ENCODE data around the gene FHIP1A.

FHIP1A gene

GRCh38 chr4:151430740-151431457 is 21.9 kb downstream of the FHIP1A start:
- H3K4me3 ChIP-seq (ENCODE audit: low read length): no peak overlapping the region
- DNase-seq: no peak
- no peaks in the 10 kb centered on the region for H3K79me2 ChIP-seq (ENCODE audit: low read length)
- H3K9ac ChIP-seq (ENCODE audit: low read length): no peak overlapping the region
- H3F3A ChIP-seq (ENCODE audit: insufficient read depth, low read length): no peaks in the 10 kb centered on the region
- H4K20me1 ChIP-seq (ENCODE audit: insufficient read depth, low read length): no peaks in the 10 kb centered on the region
- TF ChIP-seq, protein P1, sequence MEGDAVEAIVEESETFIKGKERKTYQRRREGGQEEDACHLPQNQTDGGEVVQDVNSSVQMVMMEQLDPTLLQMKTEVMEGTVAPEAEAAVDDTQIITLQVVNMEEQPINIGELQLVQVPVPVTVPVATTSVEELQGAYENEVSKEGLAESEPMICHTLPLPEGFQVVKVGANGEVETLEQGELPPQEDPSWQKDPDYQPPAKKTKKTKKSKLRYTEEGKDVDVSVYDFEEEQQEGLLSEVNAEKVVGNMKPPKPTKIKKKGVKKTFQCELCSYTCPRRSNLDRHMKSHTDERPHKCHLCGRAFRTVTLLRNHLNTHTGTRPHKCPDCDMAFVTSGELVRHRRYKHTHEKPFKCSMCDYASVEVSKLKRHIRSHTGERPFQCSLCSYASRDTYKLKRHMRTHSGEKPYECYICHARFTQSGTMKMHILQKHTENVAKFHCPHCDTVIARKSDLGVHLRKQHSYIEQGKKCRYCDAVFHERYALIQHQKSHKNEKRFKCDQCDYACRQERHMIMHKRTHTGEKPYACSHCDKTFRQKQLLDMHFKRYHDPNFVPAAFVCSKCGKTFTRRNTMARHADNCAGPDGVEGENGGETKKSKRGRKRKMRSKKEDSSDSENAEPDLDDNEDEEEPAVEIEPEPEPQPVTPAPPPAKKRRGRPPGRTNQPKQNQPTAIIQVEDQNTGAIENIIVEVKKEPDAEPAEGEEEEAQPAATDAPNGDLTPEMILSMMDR (IDR thresholded peaks at IDR 0.05; ENCODE audit: low read length): no peak
- TF ChIP-seq EZH2phosphoT487 (IDR thresholded peaks at IDR 0.05; ENCODE audit: low read length) (no peak), EZH2 (optimal IDR thresholded peaks at IDR 0.05; ENCODE audit: low read depth, low read length) (no peak)
- H3K36me3 ChIP-seq (replicated peaks; ENCODE audit: insufficient read depth, low read length): no peaks in the 10 kb centered on the region
- H3K9me2 ChIP-seq (replicated peaks; ENCODE audit: insufficient read depth, low read length): no peaks in the 10 kb centered on the region
- peaks cover 3% of the 10 kb centered on the region; the same call in 1 of the 2 replicates for H3K4me1 ChIP-seq (ENCODE audit: low read length)
- H3K4me2 ChIP-seq (ENCODE audit: low read depth, low read length): no peak overlapping the region
- H3K9me3 ChIP-seq (replicated peaks; ENCODE audit: insufficient read depth, low read length): no peaks in the 10 kb centered on the region
- no peaks in the 10 kb centered on the region for H3K27me3 ChIP-seq (replicated peaks; ENCODE audit: insufficient read depth, low read length)
- no peak overlapping the region for H3K27ac ChIP-seq (ENCODE audit: low read length)
- H2AFZ ChIP-seq (ENCODE audit: low read length): no peak overlapping the region

- H3K4me1 ChIP-seq (ENCODE audit: low read length): peaks cover 3% of the 10 kb centered on the region; the same call in 1 of the 2 replicates
- no peak overlapping the region for H3K9ac ChIP-seq (ENCODE audit: low read length)
- H3K4me2 ChIP-seq (ENCODE audit: low read depth, low read length): no peak overlapping the region
- no peaks in the 10 kb centered on the region for H3K36me3 ChIP-seq (replicated peaks; ENCODE audit: insufficient read depth, low read length)
- no peaks in the 10 kb centered on the region for H4K20me1 ChIP-seq (ENCODE audit: insufficient read depth, low read length)
- H3K27me3 ChIP-seq (replicated peaks; ENCODE audit: insufficient read depth, low read length): no peaks in the 10 kb centered on the region
- H3F3A ChIP-seq (ENCODE audit: insufficient read depth, low read length): no peaks in the 10 kb centered on the region
- DNase-seq: no peak
- H3K79me2 ChIP-seq (ENCODE audit: low read length): no peaks in the 10 kb centered on the region
- TF ChIP-seq EZH2 (optimal IDR thresholded peaks at IDR 0.05; ENCODE audit: low read depth, low read length) (no peak), EZH2phosphoT487 (IDR thresholded peaks at IDR 0.05; ENCODE audit: low read length) (no peak)
- TF ChIP-seq, protein P1 (IDR thresholded peaks at IDR 0.05; ENCODE audit: low read length): no peak
- H3K27ac ChIP-seq (ENCODE audit: low read length): no peak overlapping the region
- H3K4me3 ChIP-seq (ENCODE audit: low read length): no peak overlapping the region
- H3K9me3 ChIP-seq (replicated peaks; ENCODE audit: insufficient read depth, low read length): no peaks in the 10 kb centered on the region
- H3K9me2 ChIP-seq (replicated peaks; ENCODE audit: insufficient read depth, low read length): no peaks in the 10 kb centered on the region
- H2AFZ ChIP-seq (ENCODE audit: low read length): no peak overlapping the region
These were observed 22.8 kb downstream of the FHIP1A start for GRCh38 chr4:151431728-151432127.

DNA sequence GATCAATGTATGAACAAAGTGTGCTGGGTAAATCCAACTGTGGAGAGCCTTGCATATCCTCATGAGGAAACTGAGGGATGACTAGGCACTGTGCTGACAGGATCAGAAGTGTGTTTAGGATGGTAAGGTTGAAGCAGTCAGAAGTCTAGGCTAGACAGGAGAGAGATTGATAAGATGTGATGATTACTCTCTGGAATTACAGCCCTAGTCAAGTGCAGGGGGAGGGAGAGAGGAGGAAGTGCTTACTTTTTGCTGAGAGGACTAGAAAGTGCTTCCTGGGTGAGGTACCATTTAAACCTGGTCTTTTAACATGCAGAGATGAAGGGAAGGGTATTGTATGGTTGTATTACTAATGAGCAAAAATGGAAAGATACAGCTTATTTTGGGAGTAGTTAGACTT is 23.7 kb downstream of the FHIP1A start:
- no peaks in the 10 kb centered on the region for H3K36me3 ChIP-seq (replicated peaks; ENCODE audit: insufficient read depth, low read length)
- H2AFZ ChIP-seq (ENCODE audit: low read length): no peak overlapping the region
- H3K9me2 ChIP-seq (replicated peaks; ENCODE audit: insufficient read depth, low read length): no peaks in the 10 kb centered on the region

More for the DNA sequence above, 23.7 kb downstream of the FHIP1A start:
- Histone ChIP-seq H3K27me3 (replicated peaks; ENCODE audit: insufficient read depth, low read length) (no peaks in the 10 kb centered on the region), H3K9ac (ENCODE audit: low read length) (no peak overlapping the region), H3K4me3 (ENCODE audit: low read length) (no peak overlapping the region), H3K4me2 (ENCODE audit: low read depth, low read length) (no peak overlapping the region), H3K4me1 (ENCODE audit: low read length) (peaks cover 3% of the 10 kb centered on the region; the same call in 1 of the 2 replicates), H3K9me3 (replicated peaks; ENCODE audit: insufficient read depth, low read length) (no peaks in the 10 kb centered on the region), H3K27ac (ENCODE audit: low read length) (no peak overlapping the region), H3F3A (ENCODE audit: insufficient read depth, low read length) (no peaks in the 10 kb centered on the region), H4K20me1 (ENCODE audit: insufficient read depth, low read length) (no peaks in the 10 kb centered on the region), H3K79me2 (ENCODE audit: low read length) (no peaks in the 10 kb centered on the region)
- no peak for DNase-seq
- TF ChIP-seq EZH2phosphoT487 (IDR thresholded peaks at IDR 0.05; ENCODE audit: low read length) (no peak), EZH2 (optimal IDR thresholded peaks at IDR 0.05; ENCODE audit: low read depth, low read length) (no peak)
- TF ChIP-seq, protein P1 (IDR thresholded peaks at IDR 0.05; ENCODE audit: low read length): no peak

All from MM.1S (cell line).